ENCODE measurements around the gene SLC36A1.

Gene SLC36A1

GRCh38 chr5:151523335-151523734, 75.9 kb downstream of the SLC36A1 start:
- no peak overlapping the region for H3K9ac ChIP-seq (ENCODE audit: low read depth in 1 of 2, low read length in 2 of 2)
- no peak overlapping the region for H3K27ac ChIP-seq (ENCODE audit: low read depth in 2 of 2, low read length in 2 of 2)
- no peaks in the 10 kb centered on the region for H3K27me3 ChIP-seq (ENCODE audit: control insufficient read depth in 2 of 2, insufficient read depth in 2 of 2, low read length in 2 of 2)
- no peaks in the 10 kb centered on the region for H3K9me3 ChIP-seq (ENCODE audit: control insufficient read depth in 2 of 2, low read length in 2 of 2)
- H3K4me3 ChIP-seq (ENCODE audit: low read length in 2 of 2): no peak overlapping the region
- H3K4me1 ChIP-seq (ENCODE audit: control insufficient read depth in 2 of 2, insufficient read depth in 2 of 2, low read length in 2 of 2): no peaks in the 10 kb centered on the region
- H3K36me3 ChIP-seq (ENCODE audit: control insufficient read depth in 2 of 2, insufficient read depth in 2 of 2, low read length in 2 of 2): no peaks in the 10 kb centered on the region

GRCh38 chr5:151528153-151528552, 80.8 kb downstream of the SLC36A1 start:
- H3K4me3 ChIP-seq (ENCODE audit: low read length in 2 of 2): no peak overlapping the region
- no peaks in the 10 kb centered on the region for H3K36me3 ChIP-seq (ENCODE audit: control insufficient read depth in 2 of 2, insufficient read depth in 2 of 2, low read length in 2 of 2)
- H3K9me3 ChIP-seq (ENCODE audit: control insufficient read depth in 2 of 2, low read length in 2 of 2): no peaks in the 10 kb centered on the region

GRCh38 chr5:151528996-151529395, 81.6 kb downstream of the SLC36A1 start:
- no peak overlapping the region for H3K4me3 ChIP-seq (ENCODE audit: low read length in 2 of 2)
- H3K27me3 ChIP-seq (ENCODE audit: control insufficient read depth in 2 of 2, insufficient read depth in 2 of 2, low read length in 2 of 2): no peaks in the 10 kb centered on the region
- H3K27ac ChIP-seq (ENCODE audit: low read depth in 2 of 2, low read length in 2 of 2): no peak overlapping the region
- no peak overlapping the region for H3K9ac ChIP-seq (ENCODE audit: low read depth in 1 of 2, low read length in 2 of 2)
- no peaks in the 10 kb centered on the region for H3K9me3 ChIP-seq (ENCODE audit: control insufficient read depth in 2 of 2, low read length in 2 of 2)
- no peaks in the 10 kb centered on the region for H3K4me1 ChIP-seq (ENCODE audit: control insufficient read depth in 2 of 2, insufficient read depth in 2 of 2, low read length in 2 of 2)
- no peaks in the 10 kb centered on the region for H3K36me3 ChIP-seq (ENCODE audit: control insufficient read depth in 2 of 2, insufficient read depth in 2 of 2, low read length in 2 of 2)

More at GRCh38 chr5:151528153-151528552, 80.8 kb downstream of the SLC36A1 start:
- Histone ChIP-seq H3K4me1 (ENCODE audit: control insufficient read depth in 2 of 2, insufficient read depth in 2 of 2, low read length in 2 of 2) (no peaks in the 10 kb centered on the region), H3K9ac (ENCODE audit: low read depth in 1 of 2, low read length in 2 of 2) (no peak overlapping the region), H3K27me3 (ENCODE audit: control insufficient read depth in 2 of 2, insufficient read depth in 2 of 2, low read length in 2 of 2) (no peaks in the 10 kb centered on the region), H3K27ac (ENCODE audit: low read depth in 2 of 2, low read length in 2 of 2) (no peak overlapping the region)

- Histone ChIP-seq H3K9ac (ENCODE audit: low read depth in 1 of 2, low read length in 2 of 2) (no peak overlapping the region), H3K27ac (ENCODE audit: low read depth in 2 of 2, low read length in 2 of 2) (no peak overlapping the region), H3K9me3 (ENCODE audit: control insufficient read depth in 2 of 2, low read length in 2 of 2) (no peaks in the 10 kb centered on the region), H3K4me1 (ENCODE audit: control insufficient read depth in 2 of 2, insufficient read depth in 2 of 2, low read length in 2 of 2) (no peaks in the 10 kb centered on the region), H3K36me3 (ENCODE audit: control insufficient read depth in 2 of 2, insufficient read depth in 2 of 2, low read length in 2 of 2) (no peaks in the 10 kb centered on the region), H3K27me3 (ENCODE audit: control insufficient read depth in 2 of 2, insufficient read depth in 2 of 2, low read length in 2 of 2) (no peaks in the 10 kb centered on the region), H3K4me3 (ENCODE audit: low read length in 2 of 2) (no peak overlapping the region)
These were observed 84.2 kb downstream of the SLC36A1 start for GRCh38 chr5:151531581-151531980.

GRCh38 chr5:151532416-151532815, 85.0 kb downstream of the SLC36A1 start:
- Histone ChIP-seq H3K36me3 (ENCODE audit: control insufficient read depth in 2 of 2, insufficient read depth in 2 of 2, low read length in 2 of 2) (no peaks in the 10 kb centered on the region), H3K27me3 (ENCODE audit: control insufficient read depth in 2 of 2, insufficient read depth in 2 of 2, low read length in 2 of 2) (no peaks in the 10 kb centered on the region), H3K4me3 (ENCODE audit: low read length in 2 of 2) (no peak overlapping the region), H3K9ac (ENCODE audit: low read depth in 1 of 2, low read length in 2 of 2) (no peak overlapping the region), H3K27ac (ENCODE audit: low read depth in 2 of 2, low read length in 2 of 2) (no peak overlapping the region), H3K4me1 (ENCODE audit: control insufficient read depth in 2 of 2, insufficient read depth in 2 of 2, low read length in 2 of 2) (no peaks in the 10 kb centered on the region), H3K9me3 (ENCODE audit: control insufficient read depth in 2 of 2, low read length in 2 of 2) (no peaks in the 10 kb centered on the region)

GRCh38 chr5:151534350-151534749, 86.9 kb downstream of the SLC36A1 start:
- Histone ChIP-seq H3K9me3 (ENCODE audit: control insufficient read depth in 2 of 2, low read length in 2 of 2) (no peaks in the 10 kb centered on the region), H3K4me3 (ENCODE audit: low read length in 2 of 2) (no peak overlapping the region), H3K27me3 (ENCODE audit: control insufficient read depth in 2 of 2, insufficient read depth in 2 of 2, low read length in 2 of 2) (no peaks in the 10 kb centered on the region), H3K27ac (ENCODE audit: low read depth in 2 of 2, low read length in 2 of 2) (no peak overlapping the region), H3K4me1 (ENCODE audit: control insufficient read depth in 2 of 2, insufficient read depth in 2 of 2, low read length in 2 of 2) (no peaks in the 10 kb centered on the region), H3K36me3 (ENCODE audit: control insufficient read depth in 2 of 2, insufficient read depth in 2 of 2, low read length in 2 of 2) (no peaks in the 10 kb centered on the region), H3K9ac (ENCODE audit: low read depth in 1 of 2, low read length in 2 of 2) (no peak overlapping the region)

- Histone ChIP-seq H3K27ac (ENCODE audit: low read depth in 2 of 2, low read length in 2 of 2) (no peak overlapping the region), H3K9ac (ENCODE audit: low read depth in 1 of 2, low read length in 2 of 2) (no peak overlapping the region), H3K9me3 (ENCODE audit: control insufficient read depth in 2 of 2, low read length in 2 of 2) (no peaks in the 10 kb centered on the region), H3K36me3 (ENCODE audit: control insufficient read depth in 2 of 2, insufficient read depth in 2 of 2, low read length in 2 of 2) (no peaks in the 10 kb centered on the region), H3K4me3 (ENCODE audit: low read length in 2 of 2) (no peak overlapping the region), H3K4me1 (ENCODE audit: control insufficient read depth in 2 of 2, insufficient read depth in 2 of 2, low read length in 2 of 2) (no peaks in the 10 kb centered on the region), H3K27me3 (ENCODE audit: control insufficient read depth in 2 of 2, insufficient read depth in 2 of 2, low read length in 2 of 2) (no peaks in the 10 kb centered on the region)
These were observed 89.6 kb downstream of the SLC36A1 start for GRCh38 chr5:151537044-151537443.

GRCh38 chr5:151541571-151541970, 94.2 kb downstream of the SLC36A1 start:
- no peak overlapping the region for H3K27ac ChIP-seq (ENCODE audit: low read depth in 2 of 2, low read length in 2 of 2)
- H3K36me3 ChIP-seq (ENCODE audit: control insufficient read depth in 2 of 2, insufficient read depth in 2 of 2, low read length in 2 of 2): no peaks in the 10 kb centered on the region
- H3K4me3 ChIP-seq (ENCODE audit: low read length in 2 of 2): no peak overlapping the region
- no peak overlapping the region for H3K9ac ChIP-seq (ENCODE audit: low read depth in 1 of 2, low read length in 2 of 2)
- no peaks in the 10 kb centered on the region for H3K9me3 ChIP-seq (ENCODE audit: control insufficient read depth in 2 of 2, low read length in 2 of 2)
- H3K4me1 ChIP-seq (ENCODE audit: control insufficient read depth in 2 of 2, insufficient read depth in 2 of 2, low read length in 2 of 2): no peaks in the 10 kb centered on the region
- no peaks in the 10 kb centered on the region for H3K27me3 ChIP-seq (ENCODE audit: control insufficient read depth in 2 of 2, insufficient read depth in 2 of 2, low read length in 2 of 2)

Measured in mucosa of rectum (tissue), 2 donors.